ENCODE data around the gene PROCR. TPM values are rescaled to one million over a fixed set of nuclear protein-coding genes. Genes with fewer than 3 reads are reported as not detected.
A peak's percentile ranks its signal among the peaks of the same experiment; 100 is the strongest.

PROCR gene
- total and polyA plus RNA-seq, 9 of the 15 experiments (the other 6 are each of a cell fraction or from before 2014, with no cell fraction given), result 1.6 to 7.1 (median 4.0) TPM

DNA sequence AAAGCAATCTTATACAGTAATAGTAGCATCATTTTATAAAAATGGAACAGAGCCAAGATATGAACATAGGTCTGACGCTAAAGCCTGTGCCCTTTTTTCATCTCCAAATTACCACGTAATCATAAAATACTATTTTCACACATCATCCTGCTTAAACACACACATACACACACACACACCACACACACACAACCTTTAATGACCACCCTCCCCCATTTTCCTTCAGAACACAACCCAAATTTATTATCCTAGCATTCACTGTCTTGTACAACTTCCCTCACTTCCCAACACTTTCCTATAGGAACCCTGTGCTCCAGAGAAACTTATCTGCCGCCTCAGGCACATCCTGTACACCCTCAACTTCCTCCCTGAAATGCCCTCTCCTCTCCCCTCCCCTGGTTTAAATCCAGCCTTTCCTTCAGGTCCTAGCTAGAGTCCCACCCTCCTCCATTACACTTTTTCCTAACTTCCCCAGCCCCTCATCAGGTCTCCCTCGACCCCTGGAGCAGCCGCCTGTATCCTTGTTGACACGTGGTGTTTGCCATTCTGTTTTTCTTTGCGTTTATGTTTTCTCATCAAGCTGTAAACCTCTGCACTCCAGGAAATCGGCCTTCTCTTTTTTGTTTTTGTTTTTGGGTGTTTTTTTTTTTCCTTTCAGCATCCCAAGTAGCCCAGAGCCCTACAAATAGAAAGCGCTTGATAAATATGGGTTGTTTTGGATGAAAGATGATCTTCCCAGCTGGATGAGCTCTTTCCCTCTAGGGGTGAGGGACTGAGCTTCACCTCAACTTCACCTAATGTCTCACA is 53.6 kb downstream of the PROCR start:
- in situ Hi-C loops (cut with MboI), result no loop called here
- CTCF ChIA-PET (ENCODE audit: low intra/inter-chr PET ratio), result no interaction called here

DNA sequence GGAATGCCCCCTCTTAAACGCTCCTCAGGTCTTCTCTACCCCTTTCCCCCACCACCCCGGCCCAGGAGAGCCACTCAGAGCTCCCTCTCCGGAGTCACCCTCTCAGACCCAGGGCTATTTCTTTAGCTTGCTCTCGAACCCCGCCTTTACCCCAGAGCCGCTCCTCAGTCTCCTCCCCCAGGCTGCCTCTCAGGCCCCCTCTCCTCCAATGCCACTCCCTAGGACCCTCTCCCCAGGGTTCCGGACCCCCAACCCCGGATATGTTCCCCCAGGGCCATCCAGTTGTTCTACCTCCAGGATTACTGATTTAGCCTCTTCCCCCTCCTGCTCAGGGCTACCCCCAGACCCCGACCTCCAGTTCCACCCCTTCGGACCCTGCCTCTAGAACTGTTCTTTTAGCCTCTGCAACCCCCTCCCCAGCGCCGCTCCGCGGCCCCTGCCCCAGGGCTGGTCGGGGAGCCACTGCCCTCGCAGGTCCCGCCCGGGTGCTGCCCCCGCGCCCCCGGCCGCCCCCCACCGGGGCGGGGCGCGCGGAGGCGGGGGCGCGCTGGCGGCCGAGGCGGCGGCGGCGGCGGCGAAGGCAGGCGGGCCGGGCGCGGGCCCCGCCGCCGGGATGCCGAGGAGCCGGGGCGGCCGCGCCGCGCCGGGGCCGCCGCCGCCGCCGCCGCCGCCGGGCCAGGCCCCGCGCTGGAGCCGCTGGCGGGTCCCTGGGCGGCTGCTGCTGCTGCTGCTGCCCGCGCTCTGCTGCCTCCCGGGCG is 54.4 kb downstream of the PROCR start, which contains the start of gene MMP24:
TSS of gene MMP24 (plus strand) at position 565 of the 758 bp plus-strand sequence. CDS start at position 614, 49 bp downstream.
- intact Hi-C loops (cut with micrococcal nuclease) (no loop called here), in situ Hi-C loops (cut with MboI) (no loop called here)
- ChIA-PET POLR2A (interaction anchor here (0.6 kb wide), 2 partner anchors 132 to 902 kb away, joined by 3 read pairs; no protein-coding TSS in a partner anchor), CTCF (ENCODE audit: low intra/inter-chr PET ratio) (no interaction called here)
- 0 out of 2 replicates have a peak, but pooled peaks have one; percentile 14 for TF ChIP-seq ZBTB7A (IDR thresholded peaks at IDR 0.05; ENCODE audit: borderline replicate concordance, control insufficient read depth, low read depth, low read length)
- TF ChIP-seq, protein P1, sequence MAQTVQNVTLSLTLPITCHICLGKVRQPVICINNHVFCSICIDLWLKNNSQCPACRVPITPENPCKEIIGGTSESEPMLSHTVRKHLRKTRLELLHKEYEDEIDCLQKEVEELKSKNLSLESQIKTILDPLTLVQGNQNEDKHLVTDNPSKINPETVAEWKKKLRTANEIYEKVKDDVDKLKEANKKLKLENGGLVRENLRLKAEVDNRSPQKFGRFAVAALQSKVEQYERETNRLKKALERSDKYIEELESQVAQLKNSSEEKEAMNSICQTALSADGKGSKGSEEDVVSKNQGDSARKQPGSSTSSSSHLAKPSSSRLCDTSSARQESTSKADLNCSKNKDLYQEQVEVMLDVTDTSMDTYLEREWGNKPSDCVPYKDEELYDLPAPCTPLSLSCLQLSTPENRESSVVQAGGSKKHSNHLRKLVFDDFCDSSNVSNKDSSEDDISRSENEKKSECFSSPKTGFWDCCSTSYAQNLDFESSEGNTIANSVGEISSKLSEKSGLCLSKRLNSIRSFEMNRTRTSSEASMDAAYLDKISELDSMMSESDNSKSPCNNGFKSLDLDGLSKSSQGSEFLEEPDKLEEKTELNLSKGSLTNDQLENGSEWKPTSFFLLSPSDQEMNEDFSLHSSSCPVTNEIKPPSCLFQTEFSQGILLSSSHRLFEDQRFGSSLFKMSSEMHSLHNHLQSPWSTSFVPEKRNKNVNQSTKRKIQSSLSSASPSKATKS (CRISPR knock-in tag; IDR thresholded peaks at IDR 0.05), result no peak
- H3K4me3 ChIP-seq, result no peak within 1 kb of the TSS
- H3K27ac ChIP-seq (ENCODE audit: extremely low read depth, low read depth, low read length), result no peak within 1 kb of the TSS
- DNase-seq (ENCODE audit: extremely low read depth in 1 of 4, low spot score in 3 of 4) (peak in 2 of 4 experiments; percentile 53 to 58), FAIRE-seq (no peak), ATAC-seq (no peak)
- peak within 1 kb of the TSS; percentile 24; the same call in 1 of the 2 replicates for H3K4me2 ChIP-seq (ENCODE audit: insufficient read depth, low read length)
- H4K20me1 ChIP-seq (replicated peaks; ENCODE audit: control insufficient read depth, insufficient read depth, low read length), result peaks cover 10% of the 10 kb centered on the region; the same call in 1 of the 2 replicates
- WGBS (ENCODE audit: insufficient coverage, low coverage, missing lambda C conversion rate), result 20% methylated on average over 10 of the region's 70 CpGs
- H3K79me2 ChIP-seq (ENCODE audit: control insufficient read depth, insufficient read depth, low read length), result no peaks in the 10 kb centered on the region
- peaks cover 29 to 41% of the 10 kb centered on the region in 2 experiments for H3K27me3 ChIP-seq (ENCODE audit: control insufficient read depth in 2 of 2, insufficient read depth in 2 of 2, low read length in 2 of 2)
- H3K4me1 ChIP-seq (replicated peaks in 1 of 2; ENCODE audit: control insufficient read depth in 2 of 2, insufficient read depth in 2 of 2, low read length in 2 of 2), result peaks cover 0 to 10% of the 10 kb centered on the region in 2 experiments; a peak in 2 of 5 replicates
- H3K36me3 ChIP-seq (ENCODE audit: control insufficient read depth, insufficient read depth, low read length), result no peaks in the 10 kb centered on the region
- no peak within 1 kb of the TSS for H2AFZ ChIP-seq (ENCODE audit: low read depth, low read length)
- no TSS peak for BruUV-seq (replicated peaks)
- H3K9me1 ChIP-seq (ENCODE audit: control insufficient read depth, insufficient read depth, low read length), result no peaks in the 10 kb centered on the region
- H3K9me3 ChIP-seq (replicated peaks; ENCODE audit: control insufficient read depth, insufficient read depth, low read depth, low read length), result no peaks in the 10 kb centered on the region
- peak within 1 kb of the TSS in 1 of 2 experiments; percentile 43; a peak in 1 of 4 replicates for H3K9ac ChIP-seq (ENCODE audit: insufficient read depth in 1 of 2, low read depth in 2 of 2, low read length in 2 of 2)

More for the DNA sequence above, 53.6 kb downstream of the PROCR start:
- Histone ChIP-seq H3K27ac (ENCODE audit: extremely low read depth, low read depth, low read length) (no peak overlapping the region), H2AFZ (ENCODE audit: low read depth, low read length) (no peak overlapping the region), H4K20me1 (replicated peaks; ENCODE audit: control insufficient read depth, insufficient read depth, low read length) (peaks cover 10% of the 10 kb centered on the region; the same call in 1 of the 2 replicates), H3K4me3 (no peak overlapping the region), H3K4me2 (ENCODE audit: insufficient read depth, low read length) (no peak overlapping the region), H3K79me2 (ENCODE audit: control insufficient read depth, insufficient read depth, low read length) (no peaks in the 10 kb centered on the region), H3K27me3 (ENCODE audit: control insufficient read depth in 2 of 2, insufficient read depth in 2 of 2, low read length in 2 of 2) (peaks cover 28 to 38% of the 10 kb centered on the region in 2 experiments), H3K36me3 (ENCODE audit: control insufficient read depth, insufficient read depth, low read length) (no peaks in the 10 kb centered on the region), H3K9me1 (ENCODE audit: control insufficient read depth, insufficient read depth, low read length) (no peaks in the 10 kb centered on the region), H3K9me3 (replicated peaks; ENCODE audit: control insufficient read depth, insufficient read depth, low read depth, low read length) (no peaks in the 10 kb centered on the region), H3K4me1 (replicated peaks in 1 of 2; ENCODE audit: control insufficient read depth in 2 of 2, insufficient read depth in 2 of 2, low read length in 2 of 2) (peaks cover 0 to 10% of the 10 kb centered on the region in 2 experiments; a peak in 2 of 5 replicates), H3K9ac (ENCODE audit: insufficient read depth in 1 of 2, low read depth in 2 of 2, low read length in 2 of 2) (no peak overlapping the region)
- FAIRE-seq (no peak), ATAC-seq (no peak), DNase-seq (ENCODE audit: extremely low read depth in 1 of 4, low spot score in 3 of 4) (no peak)
- intact Hi-C loops (cut with micrococcal nuclease), result no loop called here
- TF ChIP-seq ZNF507 (tag; conservative IDR thresholded peaks at IDR 0.05) (no peak), ZNF316 (IDR thresholded peaks at IDR 0.05) (0 out of 2 replicates have a peak, but pooled peaks have one; percentile 32)
- POLR2A ChIA-PET, result interaction anchor here (0.6 kb wide), 1 partner anchor 131 kb away, joined by 3 read pairs; no protein-coding TSS in a partner anchor
- WGBS (ENCODE audit: insufficient coverage, low coverage, missing lambda C conversion rate), result 5% methylated on average over 9 of the region's 9 CpGs
- BruUV-seq (replicated peaks), result no TSS peak
